ENCODE results near the gene ERVK3-1.
"Not testable (repeated sequence)": the region's sequence is repeated elsewhere in the genome, so short reads cannot be mapped to it uniquely, and the experiment has no call there.

Gene ERVK3-1

GRCh38 chr19:58305065-58305931, at the start of gene ERVK3-1:
Gene ERVK3-1 (plus strand): TSS chr19:58305377. CDS start chr19:58312169, 6,792 bp downstream.
- peak; percentile 98 to 99 (median 99) for DNase-seq

GRCh38 chr19:58258259-58258658, 46.9 kb upstream of the ERVK3-1 start:
- not testable (repeated sequence) for DNase-seq

GRCh38 chr19:58261600-58261967, 43.6 kb upstream of the ERVK3-1 start:
- no peak for DNase-seq

- no peak for DNase-seq
Measured at GRCh38 chr19:58261968-58262921, 42.9 kb upstream of the ERVK3-1 start.

GRCh38 chr19:58262922-58263296, 42.3 kb upstream of the ERVK3-1 start:
- no peak for DNase-seq

- no peak for DNase-seq
Measured at GRCh38 chr19:58265100-58265499, 40.1 kb upstream of the ERVK3-1 start.

GRCh38 chr19:58268344-58268743, 36.8 kb upstream of the ERVK3-1 start:
- DNase-seq = no peak

- no peak for DNase-seq
Measured at GRCh38 chr19:58274771-58275201, 30.4 kb upstream of the ERVK3-1 start.

GRCh38 chr19:58275564-58275963, 29.6 kb upstream of the ERVK3-1 start:
- DNase-seq = no peak

- no peak for DNase-seq
Measured at GRCh38 chr19:58277197-58277596, 28.0 kb upstream of the ERVK3-1 start.

GRCh38 chr19:58277748-58278540, 27.2 kb upstream of the ERVK3-1 start:
- DNase-seq = no peak

GRCh38 chr19:58278541-58279041, 26.6 kb upstream of the ERVK3-1 start, which contains the start of gene ZNF8:
Gene ZNF8 (plus strand): TSS chr19:58278955. CDS start chr19:58279082, 127 bp downstream.
- peak; percentile 98 to 99 (median 99) for DNase-seq

GRCh38 chr19:58279042-58279924, 25.9 kb upstream of the ERVK3-1 start:
- DNase-seq = peak; percentile 57 to 78 (median 62)

- no peak for DNase-seq
Measured at GRCh38 chr19:58279925-58280316, 25.3 kb upstream of the ERVK3-1 start.

GRCh38 chr19:58284199-58284598, 21.0 kb upstream of the ERVK3-1 start:
- no peak for DNase-seq

GRCh38 chr19:58291943-58292342, 13.2 kb upstream of the ERVK3-1 start:
- no peak for DNase-seq

- DNase-seq = no peak
Measured at GRCh38 chr19:58294743-58295374, 10.3 kb upstream of the ERVK3-1 start.

GRCh38 chr19:58296104-58296503, 9.1 kb upstream of the ERVK3-1 start:
- DNase-seq = no peak

GRCh38 chr19:58300620-58301019, 4.6 kb upstream of the ERVK3-1 start:
- DNase-seq = no peak

GRCh38 chr19:58304255-58304654, 922 bp upstream of the ERVK3-1 start:
- no peak for DNase-seq

- DNase-seq = no peak
Measured at GRCh38 chr19:58304748-58305064, 471 bp upstream of the ERVK3-1 start.
